Fibroblast of mammary gland (primary cell): ENCODE data around the gene CENPF.
"Not testable (repeated sequence)": the region's sequence is repeated elsewhere in the genome, so short reads cannot be mapped to it uniquely, and the experiment has no call there.

Experiments used
- DNase-seq: peaks from one replicate; pipeline ENCODE4 v3.0.0-alpha.2; 2010; ENCODE audit warnings: low read depth
- H3K4me3 ChIP-seq: 2 replicates; pipeline ENCODE4 v1.5.1; 2011; ENCODE audit warnings: low read depth, mild to moderate bottlenecking, low read length, moderate library complexity; ENCODE audit not compliant: control insufficient read depth
- CTCF ChIP-seq: conservative IDR thresholded peaks from 2 replicates; pipeline ENCODE4 v1.5.1; 2011; ENCODE audit warnings: low read depth, low read length, inconsistent platforms; ENCODE audit not compliant: control insufficient read depth, insufficient read depth

Gene CENPF

GRCh38 chr1:214568328-214568727 lies 34.7 kb upstream of the CENPF start:
- H3K4me3 ChIP-seq: no peak overlapping the region
- peak; percentile 81 for DNase-seq
- TF ChIP-seq CTCF: no peak

GRCh38 chr1:214569357-214570004 lies 33.5 kb upstream of the CENPF start:
- no peak for TF ChIP-seq CTCF
- no peak overlapping the region for H3K4me3 ChIP-seq
- DNase-seq: peak; percentile 83

- DNase-seq: peak; percentile 82
- H3K4me3 ChIP-seq: no peak overlapping the region
- no peak for TF ChIP-seq CTCF
These were observed 32.6 kb upstream of the CENPF start for GRCh38 chr1:214570442-214570841.

GRCh38 chr1:214571281-214571680 lies 31.7 kb upstream of the CENPF start:
- no peak for DNase-seq
- TF ChIP-seq CTCF: no peak
- H3K4me3 ChIP-seq: no peak overlapping the region

- peak; percentile 50 for DNase-seq
- H3K4me3 ChIP-seq: no peak overlapping the region
- TF ChIP-seq CTCF: no peak
These were observed 29.3 kb upstream of the CENPF start for GRCh38 chr1:214573386-214574318.

GRCh38 chr1:214574598-214575411 lies 28.2 kb upstream of the CENPF start:
- peak; percentile 39 for DNase-seq
- H3K4me3 ChIP-seq: no peak overlapping the region
- TF ChIP-seq CTCF: no peak

- not testable (repeated sequence) for DNase-seq, H3K4me3 ChIP-seq
These were observed 26.9 kb upstream of the CENPF start for GRCh38 chr1:214576120-214576519.
